ENCODE data around the gene DPT. TPM values are rescaled to one million over a fixed set of nuclear protein-coding genes. Genes with fewer than 3 reads are reported as not detected.

The DPT gene
- not detected in 2 replicates for total RNA-seq (2013; cell fraction: nucleolus; rRNA removed)
- total RNA-seq (2014; rRNA removed): not detected in 2 replicates
- not detected in 2 replicates for total RNA-seq (2014; rRNA removed; fragmentation: Illumina TruSeq; extraction: Trizol)
- total RNA-seq (2021): 0.10 TPM in 1 of 2 replicates, not detected in the other
- polyA plus RNA-seq (2011; ENCODE audit: low read depth): not detected
- not detected in 2 replicates for polyA plus RNA-seq (2011; rRNA removed)
- polyA plus RNA-seq (2011; cell fraction: cytosol; rRNA removed): 0.03 TPM in 1 of 2 replicates, not detected in the other
- not detected in 2 replicates for polyA plus RNA-seq (2011; cell fraction: nucleus; rRNA removed)
- not detected in 2 replicates for polyA plus RNA-seq (2012)
- polyA plus RNA-seq (2014; fragmentation: Illumina TruSeq; extraction: Trizol): not detected in 2 replicates
- polyA plus RNA-seq (2014; fragmentation: Nextera tagmentation; extraction: Ambion mirVana): under 1 TPM in 1 of 2 experiments, not detected in 1; 0.05 TPM
- not detected in 2 replicates for polyA plus RNA-seq (2014; rRNA removed)
- polyA plus RNA-seq (2016; fragmentation: Nextera tagmentation; extraction: Ambion mirVana): not detected
- polyA minus RNA-seq (2011; rRNA and poly(A)+ RNA removed): not detected in 2 replicates
- polyA minus RNA-seq (2011; cell fraction: cytosol; rRNA and poly(A)+ RNA removed): not detected in 2 replicates
- polyA minus RNA-seq (2011; cell fraction: nucleus; rRNA and poly(A)+ RNA removed): not detected in 2 replicates
- Bru-seq, nascent RNA: percentile 30 among the genes with signal in this experiment
- BruChase-seq, experiment 1, labeled RNA remaining after a 6-hour chase: percentile 22 among the genes with signal in this experiment
- percentile 26 among the genes with signal in this experiment for BruChase-seq, experiment 2, labeled RNA remaining after a 2-hour chase
- long read RNA-seq, experiment 1: 0 reads
- long read RNA-seq, experiment 2: 0 reads

DNA sequence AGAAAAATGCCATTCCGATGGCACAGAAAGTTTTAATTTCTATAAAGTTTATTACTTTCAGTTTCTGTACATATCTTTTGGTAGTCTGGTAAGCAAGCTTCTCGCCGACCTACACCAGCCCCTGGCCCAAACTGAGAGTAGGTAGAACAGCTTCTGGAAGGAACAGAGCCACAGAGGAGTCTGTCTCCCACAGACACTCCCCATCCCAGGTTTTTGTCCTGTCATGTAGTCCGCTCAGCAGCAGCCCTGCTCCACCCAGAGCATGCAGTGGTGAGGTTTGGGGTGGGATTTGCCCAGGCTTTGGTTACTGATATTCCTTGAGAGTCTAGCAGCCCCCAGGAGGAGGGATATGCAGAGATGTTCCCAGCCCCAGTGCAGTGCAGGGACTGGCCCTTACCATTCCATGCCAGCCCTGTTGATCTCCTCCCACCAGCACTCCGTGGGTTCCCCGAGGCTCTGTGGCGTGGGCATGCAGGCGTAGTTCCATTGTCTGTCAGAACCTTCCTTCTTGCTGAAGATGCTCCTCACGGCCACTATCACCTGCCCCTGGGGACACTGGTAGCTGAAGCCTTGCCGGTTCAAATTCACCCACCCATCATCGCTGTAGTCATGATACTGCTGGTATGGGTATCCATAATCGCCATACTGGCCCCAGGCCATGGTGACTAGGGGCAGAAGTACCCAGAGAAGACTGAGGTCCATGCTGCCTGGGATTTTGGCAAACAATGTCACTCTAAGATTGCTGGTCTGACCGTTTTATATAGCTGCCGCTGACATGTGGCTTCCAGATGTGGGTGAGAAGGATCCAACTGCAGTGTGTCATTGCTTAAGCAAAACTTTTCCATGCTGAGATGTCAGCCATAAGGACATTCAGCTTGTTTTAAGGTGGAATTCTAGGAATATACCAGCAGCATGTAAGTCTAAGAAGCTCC lies at the start of gene DPT:
Gene DPT, minus strand, starts transcription at position 734 of the 932 bp plus-strand sequence. Its CDS starts 32 bp downstream, at position 702.
- ChIA-PET RAD21 (ENCODE audit: unreplicated experiment) (no interaction called here), POLR2A (no interaction called here), CTCF (interaction anchor here (0.8 kb wide), 1 partner anchor 91 kb away, joined by 3 read pairs; no protein-coding TSS in a partner anchor), SMC1A (ENCODE audit: uncharacterized antibody, unreplicated experiment) (interaction anchor here (0.7 kb wide), 1 partner anchor 339 kb away, joined by 3 read pairs; no protein-coding TSS in a partner anchor)
- FAIRE-seq: no peak
- WGBS (ENCODE audit: insufficient coverage, insufficient replicate concordance, low lambda C conversion rate, missing lambda C conversion rate): 34% methylated on average over 14 of the region's 14 CpGs
- Histone ChIP-seq H3K27me3 (replicated peaks in 1 of 2; ENCODE audit: control insufficient read depth in 2 of 2, insufficient read depth in 2 of 2, low read length in 1 of 2) (no peaks in the 10 kb centered on the region; a peak in 1 of 4 replicates), H3K9ac (ENCODE audit: control insufficient read depth, insufficient read depth, low read length) (no peak within 1 kb of the TSS), H3K79me2 (ENCODE audit: control insufficient read depth, insufficient read depth, low read length) (no peaks in the 10 kb centered on the region), H3K4me1 (ENCODE audit: control insufficient read depth, insufficient read depth, low read length) (no peaks in the 10 kb centered on the region), H3K4me2 (ENCODE audit: control insufficient read depth, insufficient read depth) (no peak within 1 kb of the TSS), H3K9me3 (replicated peaks; ENCODE audit: control insufficient read depth, insufficient read depth, low read length) (no peaks in the 10 kb centered on the region), H3K4me3 (no peak within 1 kb of the TSS), H2AFZ (ENCODE audit: control insufficient read depth, low read depth, low read length) (no peak within 1 kb of the TSS), H3K36me3 (ENCODE audit: control insufficient read depth in 2 of 2, insufficient read depth in 2 of 2, low read length in 1 of 2) (no peaks in the 10 kb centered on the region), H4K20me1 (ENCODE audit: control insufficient read depth, insufficient read depth) (no peaks in the 10 kb centered on the region), H3K27ac (ENCODE audit: control insufficient read depth, insufficient read depth) (no peak within 1 kb of the TSS)
- in situ Hi-C loops (cut with MboI) (no loop called here), intact Hi-C loops (cut with micrococcal nuclease; ENCODE audit: unreplicated experiment) (no loop called here)
- no peak for ATAC-seq
- no peak for DNase-seq (ENCODE audit: low read depth, low spot score)
- no TSS peak for BruUV-seq (replicated peaks)
- no peak for TF ChIP-seq ZBTB4 (CRISPR knock-in tag; IDR thresholded peaks at IDR 0.05)
- no peak for TF ChIP-seq CBX5 (IDR thresholded peaks at IDR 0.05; ENCODE audit: low read depth)
- no peak for TF ChIP-seq LARP7 (IDR thresholded peaks at IDR 0.05)
- no peak for TF ChIP-seq ATF7 (IDR thresholded peaks at IDR 0.05; ENCODE audit: low read depth)
- no peak for TF ChIP-seq BHLHE40 (IDR thresholded peaks at IDR 0.05; ENCODE audit: borderline replicate concordance in 1 of 2, low read depth in 2 of 2, low read length in 1 of 2)
- no peak for TF ChIP-seq MTA2 (IDR thresholded peaks at IDR 0.05; ENCODE audit: low read depth)
- no peak for TF ChIP-seq BMI1 (IDR thresholded peaks at IDR 0.05; ENCODE audit: borderline replicate concordance)
- no peak for TF ChIP-seq NFYA (IDR thresholded peaks at IDR 0.05; ENCODE audit: borderline replicate concordance, low read depth, low read length)
- no peak for TF ChIP-seq MEF2B (IDR thresholded peaks at IDR 0.05; ENCODE audit: partially characterized antibody, poor library complexity, severe bottlenecking)
- TF ChIP-seq CREM (IDR thresholded peaks at IDR 0.05; ENCODE audit: low read depth): no peak
- TF ChIP-seq SREBF2 (IDR thresholded peaks at IDR 0.05; ENCODE audit: low read length): no peak
- no peak for TF ChIP-seq PAX5 (IDR thresholded peaks at IDR 0.05; ENCODE audit: borderline replicate concordance, low read depth, low read length)
